Left hindlimb (tissue), 1 donor: ENCODE data around the gene G0S2.
A peak's percentile ranks its signal among the peaks of the same experiment; 100 is the strongest.
"Not testable (repeated sequence)": the region's sequence is repeated elsewhere in the genome, so short reads cannot be mapped to it uniquely, and the experiment has no call there.

Experiments
- DNase-seq: peaks from one replicate; pipeline ENCODE4 v3.0.0-alpha.2; 2018

Gene G0S2

GRCh38 chr1:209685821-209686220 is 10.6 kb downstream of the G0S2 start:
- DNase-seq: no peak

DNA sequence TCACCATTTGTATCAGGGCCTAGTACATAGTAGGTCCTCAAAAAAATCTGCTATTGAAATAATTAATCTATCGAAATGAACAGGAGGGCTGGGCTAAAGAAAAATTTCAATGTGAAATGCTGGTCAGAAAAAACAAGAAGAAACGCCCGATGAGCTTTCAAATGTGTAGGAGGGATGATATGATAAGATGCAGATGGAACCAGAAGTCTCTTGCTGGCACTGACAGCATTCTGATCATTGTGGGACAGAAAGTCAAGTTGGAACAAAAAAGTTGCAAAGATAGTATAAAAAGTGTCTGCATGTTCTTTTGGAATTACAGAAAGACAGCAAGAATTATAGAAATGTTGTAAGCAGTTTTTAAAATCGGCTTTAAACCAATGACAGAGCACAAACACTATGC is 11.1 kb downstream of the G0S2 start:
- no peak for DNase-seq

- DNase-seq: peak; percentile 40
Measured at GRCh38 chr1:209688746-209689234, 13.6 kb downstream of the G0S2 start.

GRCh38 chr1:209689477-209689876 is 14.3 kb downstream of the G0S2 start:
- DNase-seq: no peak

- DNase-seq: no peak
Measured at GRCh38 chr1:209691237-209691636, 16.0 kb downstream of the G0S2 start.

- DNase-seq: no peak
Measured at GRCh38 chr1:209692296-209692695, 17.1 kb downstream of the G0S2 start.

GRCh38 chr1:209692745-209693504 is 17.7 kb downstream of the G0S2 start:
- DNase-seq: peak; percentile 69

GRCh38 chr1:209696673-209697072 is 21.5 kb downstream of the G0S2 start:
- DNase-seq: no peak

- DNase-seq: no peak
Measured at GRCh38 chr1:209697126-209697525, 21.9 kb downstream of the G0S2 start.

GRCh38 chr1:209700686-209701085 is 25.5 kb downstream of the G0S2 start:
- not testable (repeated sequence) for DNase-seq

- DNase-seq: no peak
Measured at GRCh38 chr1:209702832-209703231, 27.6 kb downstream of the G0S2 start.

- no peak for DNase-seq
Measured at GRCh38 chr1:209703834-209704504, 28.8 kb downstream of the G0S2 start.

DNA sequence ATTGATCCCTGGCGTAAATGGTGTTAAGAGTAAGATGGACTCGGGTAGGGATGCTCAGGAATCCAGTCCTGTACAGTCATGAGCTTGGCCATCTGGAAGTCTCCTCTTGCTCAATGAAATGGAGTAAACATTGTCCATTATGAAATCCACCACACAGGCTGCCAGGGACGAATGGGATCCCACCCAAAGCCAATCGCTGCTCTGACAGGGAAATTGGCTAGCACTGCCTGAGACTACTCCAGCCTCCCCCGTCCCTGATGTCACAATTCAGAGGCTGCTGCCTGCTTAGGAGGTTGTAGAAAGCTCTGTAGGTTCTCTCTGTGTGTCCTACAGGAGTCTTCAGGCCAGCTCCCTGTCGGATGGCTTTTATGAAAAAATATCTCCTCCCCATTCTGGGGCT is 29.4 kb downstream of the G0S2 start, which contains the start of gene HSD11B1:
Gene HSD11B1 (plus strand): TSS at position 263 of the 400 bp plus-strand sequence. CDS start 97 bp downstream, at position 360.
- DNase-seq: no peak

DNA sequence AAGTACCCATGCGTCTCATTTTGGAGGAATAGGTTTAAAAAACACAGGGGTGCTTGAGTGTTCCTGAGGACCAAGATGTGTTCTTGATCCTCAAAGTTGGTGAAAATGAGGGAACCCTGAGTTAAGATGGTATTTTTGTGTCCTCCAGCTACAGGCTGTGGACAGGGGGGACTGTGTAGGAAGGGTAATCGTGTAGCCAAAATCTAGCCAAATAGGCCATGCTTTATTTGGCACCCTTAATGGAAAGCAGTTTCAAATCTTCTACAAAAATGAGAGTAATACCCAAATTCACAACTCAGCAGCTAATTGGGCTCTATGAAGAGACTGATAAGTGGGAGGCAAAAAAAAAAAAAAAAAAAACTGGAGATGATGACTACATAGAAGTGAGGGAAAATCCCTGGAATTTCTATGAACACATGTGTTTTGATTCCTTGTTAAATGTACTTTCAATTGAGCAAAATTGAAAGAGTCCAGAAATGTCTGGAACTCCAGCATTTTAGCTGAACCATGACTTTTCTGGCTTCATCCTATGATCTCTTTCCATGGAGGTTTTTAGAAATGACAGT is 29.9 kb downstream of the G0S2 start:
- DNase-seq: no peak

DNA sequence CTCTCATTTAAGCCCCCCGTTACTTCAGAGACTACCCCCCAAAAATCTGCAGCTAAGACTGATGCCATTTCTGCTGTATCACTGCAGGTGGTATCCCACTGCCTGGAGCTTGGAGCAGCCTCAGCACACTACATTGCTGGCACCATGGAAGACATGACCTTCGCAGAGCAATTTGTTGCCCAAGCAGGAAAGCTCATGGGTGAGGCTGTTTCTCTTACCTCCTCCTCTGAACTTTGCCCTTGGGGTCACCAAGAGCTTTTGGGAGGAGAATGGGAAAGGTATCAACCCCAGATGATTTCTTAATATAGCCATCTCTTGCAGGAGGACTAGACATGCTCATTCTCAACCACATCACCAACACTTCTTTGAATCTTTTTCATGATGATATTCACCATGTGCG is 31.4 kb downstream of the G0S2 start:
- no peak for DNase-seq

GRCh38 chr1:209707308-209707707 is 32.1 kb downstream of the G0S2 start:
- no peak for DNase-seq

DNA sequence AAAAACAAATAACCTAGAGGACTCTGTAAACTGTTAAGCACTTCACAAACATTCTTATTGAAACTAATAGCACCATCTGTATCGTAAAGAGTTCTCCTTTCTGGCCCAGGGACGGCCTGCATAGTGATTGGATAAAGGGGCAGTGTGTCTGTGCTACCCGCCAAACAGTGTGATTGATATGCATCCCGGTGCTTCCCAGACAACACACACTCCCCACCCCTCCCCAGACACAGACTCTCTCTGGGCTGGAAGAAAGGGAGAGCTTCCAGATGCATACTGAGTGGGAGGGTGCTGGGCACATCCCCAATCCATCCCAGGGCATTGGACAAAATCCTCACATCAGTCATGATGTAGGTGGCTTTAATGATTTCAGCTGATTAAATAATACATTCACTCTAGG is 33.1 kb downstream of the G0S2 start:
- DNase-seq: no peak

- no peak for DNase-seq
Measured at GRCh38 chr1:209710093-209710492, 34.9 kb downstream of the G0S2 start.

DNA sequence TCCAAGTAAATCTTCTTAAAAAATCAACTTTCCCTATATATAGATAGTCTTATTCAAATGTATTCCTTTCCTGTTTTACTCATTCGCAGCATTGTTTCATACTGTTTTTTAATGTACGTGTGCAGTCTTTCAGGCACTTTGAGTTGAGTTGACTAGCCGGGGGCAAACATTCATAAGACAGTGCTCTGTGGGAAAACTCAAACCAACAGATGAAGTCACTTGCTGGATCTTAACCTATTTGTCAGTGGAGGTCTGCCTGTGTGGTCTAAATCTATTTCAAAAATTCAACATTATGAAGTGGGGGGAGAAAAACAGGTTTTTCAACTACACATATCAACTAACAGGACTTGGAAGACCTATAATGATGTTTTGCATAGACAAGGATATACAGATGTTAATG is 35.6 kb downstream of the G0S2 start:
- DNase-seq: no peak

DNA sequence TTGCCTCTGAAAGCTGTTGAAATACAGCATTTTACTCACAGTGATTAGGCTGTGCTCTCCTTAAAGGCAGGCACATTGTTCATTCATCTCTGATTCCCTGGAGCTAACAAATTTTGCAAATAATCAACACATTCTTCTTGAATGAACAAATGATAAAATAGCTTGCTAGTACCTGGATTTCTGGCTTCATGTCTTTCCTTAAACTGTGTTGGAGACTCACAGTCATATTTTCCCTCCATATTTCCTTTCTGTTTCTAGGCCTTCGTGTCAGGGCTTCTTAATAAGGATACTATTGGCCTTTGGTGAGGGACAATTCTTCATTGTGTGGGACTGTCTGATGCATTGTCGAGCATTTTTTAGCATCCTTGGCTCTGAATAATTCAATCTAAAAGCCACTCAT is 39.1 kb downstream of the G0S2 start:
- DNase-seq: no peak

GRCh38 chr1:209715314-209715713 is 40.1 kb downstream of the G0S2 start:
- no peak for DNase-seq

- no peak for DNase-seq
Measured at GRCh38 chr1:209717818-209718217, 42.6 kb downstream of the G0S2 start.

GRCh38 chr1:209720326-209720725 is 45.1 kb downstream of the G0S2 start:
- no peak for DNase-seq

DNA sequence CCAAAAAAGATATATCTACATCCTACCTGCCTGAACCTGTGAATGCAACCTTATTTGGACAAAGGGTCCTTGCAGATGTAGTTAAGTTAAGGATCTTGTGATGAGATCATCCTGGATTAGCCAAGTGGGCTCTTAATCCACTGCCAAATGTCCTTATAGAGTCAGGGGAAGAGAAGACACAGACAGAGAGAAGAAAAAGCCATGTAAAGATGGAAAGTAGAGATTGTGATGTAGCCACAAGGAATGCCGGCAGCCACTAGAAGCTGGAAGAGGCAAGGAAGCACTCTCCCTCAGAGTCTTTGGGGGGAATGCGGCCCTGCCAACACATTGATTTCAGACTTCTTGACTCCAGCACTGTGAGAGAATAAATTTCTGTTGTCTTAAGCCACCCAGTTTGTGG is 45.6 kb downstream of the G0S2 start:
- DNase-seq: no peak
